WTC11 (cell line): ENCODE results near the gene NDUFB10. TPM values are rescaled to one million over a fixed set of nuclear protein-coding genes. Genes with fewer than 3 reads are reported as not detected.

Experiments
- ATF1 ChIP-seq: sonication (generic); formaldehyde crosslinking; IDR thresholded peaks from 2 replicates; pipeline ENCODE4 v1.8.1; 2023; ENCODE audit warnings: mild to moderate bottlenecking, moderate library complexity, missing genetic modification reagents
- EMX1 ChIP-seq: fragments of 250-450 bp; sonication (Bioruptor Pico); IDR thresholded peaks from 2 replicates; pipeline ENCODE4 v1.8.0; 2021; ENCODE audit warnings: mild to moderate bottlenecking
- GTF2I ChIP-seq: fragments of 250-450 bp; sonication (Bioruptor Pico); conservative IDR thresholded peaks from 2 replicates; pipeline ENCODE4 v1.4.0; 2021; ENCODE audit warnings: mild to moderate bottlenecking
- HMGA2 ChIP-seq: fragments of 250-450 bp; sonication (Bioruptor Pico); IDR thresholded peaks from 2 replicates; pipeline ENCODE4 v1.4.0; 2021; ENCODE audit warnings: mild to moderate bottlenecking, moderate library complexity
- SMAD4 ChIP-seq: sonication (generic); formaldehyde crosslinking; IDR thresholded peaks from 2 replicates; pipeline ENCODE4 v1.8.0; 2022; ENCODE audit warnings: mild to moderate bottlenecking, missing genetic modification reagents
- SP1 ChIP-seq: sonication (generic); formaldehyde crosslinking; conservative IDR thresholded peaks from 2 replicates; pipeline ENCODE4 v1.8.1; 2022; ENCODE audit warnings: missing genetic modification reagents
- ZBTB21 ChIP-seq: sonication (generic); formaldehyde crosslinking; IDR thresholded peaks from 2 replicates; pipeline ENCODE4 v1.8.1; 2023; ENCODE audit warnings: mild to moderate bottlenecking, missing genetic modification reagents, borderline replicate concordance
- ZNF232 ChIP-seq: sonication (generic); formaldehyde crosslinking; IDR thresholded peaks from 2 replicates; pipeline ENCODE4 v1.8.0; 2022; ENCODE audit warnings: mild to moderate bottlenecking, missing genetic modification reagents
- ZNF263 ChIP-seq: sonication (generic); formaldehyde crosslinking; IDR thresholded peaks from 2 replicates; pipeline ENCODE4 v1.8.1; 2022; ENCODE audit warnings: low read depth, mild to moderate bottlenecking, moderate library complexity, missing genetic modification reagents
- total RNA-seq: library from RNA; stranded (reverse); gene quantifications from 3 replicates; pipeline ENCODE4 v1.2.3, GENCODE V29; 2021
- TF ChIP-seq, protein P1 (sequence below): fragments of 250-450 bp; sonication (Bioruptor Pico); IDR thresholded peaks from 2 replicates; pipeline ENCODE4 v1.9.0; 2021; ENCODE audit warnings: mild to moderate bottlenecking, borderline replicate concordance
- TF ChIP-seq, protein P2 (sequence below): sonication (generic); formaldehyde crosslinking; IDR thresholded peaks from 2 replicates; pipeline ENCODE4 v1.8.1; 2022; ENCODE audit warnings: low read depth, missing genetic modification reagents, borderline replicate concordance
- TF ChIP-seq, protein P3 (sequence below): sonication (generic); formaldehyde crosslinking; IDR thresholded peaks from 2 replicates; pipeline ENCODE4 v1.8.0; 2022; ENCODE audit warnings: mild to moderate bottlenecking, missing genetic modification reagents
- TF ChIP-seq, protein P4 (sequence below): sonication (generic); formaldehyde crosslinking; IDR thresholded peaks from 2 replicates; pipeline ENCODE4 v1.8.1; 2023; ENCODE audit warnings: mild to moderate bottlenecking, moderate library complexity, missing genetic modification reagents
- TF ChIP-seq, protein P5 (sequence below): sonication (generic); formaldehyde crosslinking; IDR thresholded peaks from 2 replicates; pipeline ENCODE4 v1.8.1; 2022; ENCODE audit warnings: mild to moderate bottlenecking, moderate library complexity, missing genetic modification reagents
- TF ChIP-seq, protein P6 (sequence below): sonication (generic); formaldehyde crosslinking; IDR thresholded peaks from 2 replicates; pipeline ENCODE4 v1.8.0; 2022; ENCODE audit warnings: missing genetic modification reagents

Gene NDUFB10
- total RNA-seq, 1 experiment from 2014 or later = 228 TPM

DNA sequence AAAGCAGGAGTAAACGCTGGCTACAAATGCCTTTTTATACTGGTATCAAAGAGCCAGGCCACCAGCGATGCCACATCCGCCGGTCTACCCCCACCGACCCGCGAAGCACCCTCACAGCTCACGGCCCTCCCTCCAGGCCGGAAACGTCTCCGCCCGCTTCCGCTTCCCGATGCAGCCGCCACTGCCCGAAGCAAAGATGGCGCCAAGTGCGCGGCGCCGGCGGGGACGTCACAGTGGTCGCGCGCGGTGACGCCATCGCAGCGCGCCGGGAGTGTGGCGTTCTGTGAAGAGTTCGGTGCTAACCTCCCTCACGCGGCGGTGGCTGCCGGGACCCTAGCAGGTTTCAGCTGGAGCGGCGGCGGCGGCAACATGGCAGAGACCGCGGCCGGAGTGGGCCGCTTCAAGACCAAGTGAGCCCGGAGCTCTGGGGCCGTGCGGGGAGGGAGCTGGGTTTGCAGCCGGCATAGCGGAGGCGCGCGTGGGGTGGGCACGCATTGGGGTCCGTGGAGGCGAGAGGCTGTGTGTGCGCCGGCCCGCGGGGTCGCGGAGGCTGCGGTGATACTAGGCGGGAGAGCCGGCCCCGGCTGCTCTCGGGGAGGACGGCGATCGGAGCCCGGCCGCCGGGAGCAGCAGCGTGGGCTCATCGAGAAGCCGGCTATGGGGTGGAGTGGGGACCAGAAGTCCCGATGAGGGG lies 12.6 kb downstream of the NDUFB10 start, which contains the start of gene TBL3 (continued):
- TF ChIP-seq, protein P1, sequence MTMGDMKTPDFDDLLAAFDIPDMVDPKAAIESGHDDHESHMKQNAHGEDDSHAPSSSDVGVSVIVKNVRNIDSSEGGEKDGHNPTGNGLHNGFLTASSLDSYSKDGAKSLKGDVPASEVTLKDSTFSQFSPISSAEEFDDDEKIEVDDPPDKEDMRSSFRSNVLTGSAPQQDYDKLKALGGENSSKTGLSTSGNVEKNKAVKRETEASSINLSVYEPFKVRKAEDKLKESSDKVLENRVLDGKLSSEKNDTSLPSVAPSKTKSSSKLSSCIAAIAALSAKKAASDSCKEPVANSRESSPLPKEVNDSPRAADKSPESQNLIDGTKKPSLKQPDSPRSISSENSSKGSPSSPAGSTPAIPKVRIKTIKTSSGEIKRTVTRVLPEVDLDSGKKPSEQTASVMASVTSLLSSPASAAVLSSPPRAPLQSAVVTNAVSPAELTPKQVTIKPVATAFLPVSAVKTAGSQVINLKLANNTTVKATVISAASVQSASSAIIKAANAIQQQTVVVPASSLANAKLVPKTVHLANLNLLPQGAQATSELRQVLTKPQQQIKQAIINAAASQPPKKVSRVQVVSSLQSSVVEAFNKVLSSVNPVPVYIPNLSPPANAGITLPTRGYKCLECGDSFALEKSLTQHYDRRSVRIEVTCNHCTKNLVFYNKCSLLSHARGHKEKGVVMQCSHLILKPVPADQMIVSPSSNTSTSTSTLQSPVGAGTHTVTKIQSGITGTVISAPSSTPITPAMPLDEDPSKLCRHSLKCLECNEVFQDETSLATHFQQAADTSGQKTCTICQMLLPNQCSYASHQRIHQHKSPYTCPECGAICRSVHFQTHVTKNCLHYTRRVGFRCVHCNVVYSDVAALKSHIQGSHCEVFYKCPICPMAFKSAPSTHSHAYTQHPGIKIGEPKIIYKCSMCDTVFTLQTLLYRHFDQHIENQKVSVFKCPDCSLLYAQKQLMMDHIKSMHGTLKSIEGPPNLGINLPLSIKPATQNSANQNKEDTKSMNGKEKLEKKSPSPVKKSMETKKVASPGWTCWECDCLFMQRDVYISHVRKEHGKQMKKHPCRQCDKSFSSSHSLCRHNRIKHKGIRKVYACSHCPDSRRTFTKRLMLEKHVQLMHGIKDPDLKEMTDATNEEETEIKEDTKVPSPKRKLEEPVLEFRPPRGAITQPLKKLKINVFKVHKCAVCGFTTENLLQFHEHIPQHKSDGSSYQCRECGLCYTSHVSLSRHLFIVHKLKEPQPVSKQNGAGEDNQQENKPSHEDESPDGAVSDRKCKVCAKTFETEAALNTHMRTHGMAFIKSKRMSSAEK (CRISPR knock-in tag) = no peak
- TF ChIP-seq, protein P2, sequence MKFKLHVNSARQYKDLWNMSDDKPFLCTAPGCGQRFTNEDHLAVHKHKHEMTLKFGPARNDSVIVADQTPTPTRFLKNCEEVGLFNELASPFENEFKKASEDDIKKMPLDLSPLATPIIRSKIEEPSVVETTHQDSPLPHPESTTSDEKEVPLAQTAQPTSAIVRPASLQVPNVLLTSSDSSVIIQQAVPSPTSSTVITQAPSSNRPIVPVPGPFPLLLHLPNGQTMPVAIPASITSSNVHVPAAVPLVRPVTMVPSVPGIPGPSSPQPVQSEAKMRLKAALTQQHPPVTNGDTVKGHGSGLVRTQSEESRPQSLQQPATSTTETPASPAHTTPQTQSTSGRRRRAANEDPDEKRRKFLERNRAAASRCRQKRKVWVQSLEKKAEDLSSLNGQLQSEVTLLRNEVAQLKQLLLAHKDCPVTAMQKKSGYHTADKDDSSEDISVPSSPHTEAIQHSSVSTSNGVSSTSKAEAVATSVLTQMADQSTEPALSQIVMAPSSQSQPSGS (CRISPR knock-in tag) = 0 out of 2 replicates have a peak, but pooled peaks have one; percentile 12
- TF ChIP-seq, protein P3, sequence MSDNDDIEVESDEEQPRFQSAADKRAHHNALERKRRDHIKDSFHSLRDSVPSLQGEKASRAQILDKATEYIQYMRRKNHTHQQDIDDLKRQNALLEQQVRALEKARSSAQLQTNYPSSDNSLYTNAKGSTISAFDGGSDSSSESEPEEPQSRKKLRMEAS (CRISPR knock-in tag) = peak; percentile 93
- TF ChIP-seq, protein P4, sequence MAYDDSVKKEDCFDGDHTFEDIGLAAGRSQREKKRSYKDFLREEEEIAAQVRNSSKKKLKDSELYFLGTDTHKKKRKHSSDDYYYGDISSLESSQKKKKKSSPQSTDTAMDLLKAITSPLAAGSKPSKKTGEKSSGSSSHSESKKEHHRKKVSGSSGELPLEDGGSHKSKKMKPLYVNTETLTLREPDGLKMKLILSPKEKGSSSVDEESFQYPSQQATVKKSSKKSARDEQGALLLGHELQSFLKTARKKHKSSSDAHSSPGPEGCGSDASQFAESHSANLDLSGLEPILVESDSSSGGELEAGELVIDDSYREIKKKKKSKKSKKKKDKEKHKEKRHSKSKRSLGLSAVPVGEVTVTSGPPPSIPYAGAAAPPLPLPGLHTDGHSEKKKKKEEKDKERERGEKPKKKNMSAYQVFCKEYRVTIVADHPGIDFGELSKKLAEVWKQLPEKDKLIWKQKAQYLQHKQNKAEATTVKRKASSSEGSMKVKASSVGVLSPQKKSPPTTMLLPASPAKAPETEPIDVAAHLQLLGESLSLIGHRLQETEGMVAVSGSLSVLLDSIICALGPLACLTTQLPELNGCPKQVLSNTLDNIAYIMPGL (CRISPR knock-in tag) = peak; percentile 92
- TF ChIP-seq SMAD4 (CRISPR knock-in tag) (peak; percentile 75; the same call in 1 of the 2 replicates), ZNF263 (CRISPR knock-in tag) (0 out of 2 replicates have a peak, but pooled peaks have one; percentile 16), SP1 (peak; percentile 99), ZNF232 (peak; percentile 90), ATF1 (peak; percentile 100; the same call in 1 of the 2 replicates), ZBTB21 (CRISPR knock-in tag) (peak; percentile 93; the same call in 1 of the 2 replicates), GTF2I (CRISPR knock-in tag) (no peak), EMX1 (CRISPR knock-in tag) (no peak), HMGA2 (CRISPR knock-in tag) (no peak)
- TF ChIP-seq, protein P5, sequence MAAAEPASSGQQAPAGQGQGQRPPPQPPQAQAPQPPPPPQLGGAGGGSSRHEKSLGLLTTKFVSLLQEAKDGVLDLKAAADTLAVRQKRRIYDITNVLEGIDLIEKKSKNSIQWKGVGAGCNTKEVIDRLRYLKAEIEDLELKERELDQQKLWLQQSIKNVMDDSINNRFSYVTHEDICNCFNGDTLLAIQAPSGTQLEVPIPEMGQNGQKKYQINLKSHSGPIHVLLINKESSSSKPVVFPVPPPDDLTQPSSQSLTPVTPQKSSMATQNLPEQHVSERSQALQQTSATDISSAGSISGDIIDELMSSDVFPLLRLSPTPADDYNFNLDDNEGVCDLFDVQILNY (CRISPR knock-in tag) = peak; percentile 94
- TF ChIP-seq, protein P6, sequence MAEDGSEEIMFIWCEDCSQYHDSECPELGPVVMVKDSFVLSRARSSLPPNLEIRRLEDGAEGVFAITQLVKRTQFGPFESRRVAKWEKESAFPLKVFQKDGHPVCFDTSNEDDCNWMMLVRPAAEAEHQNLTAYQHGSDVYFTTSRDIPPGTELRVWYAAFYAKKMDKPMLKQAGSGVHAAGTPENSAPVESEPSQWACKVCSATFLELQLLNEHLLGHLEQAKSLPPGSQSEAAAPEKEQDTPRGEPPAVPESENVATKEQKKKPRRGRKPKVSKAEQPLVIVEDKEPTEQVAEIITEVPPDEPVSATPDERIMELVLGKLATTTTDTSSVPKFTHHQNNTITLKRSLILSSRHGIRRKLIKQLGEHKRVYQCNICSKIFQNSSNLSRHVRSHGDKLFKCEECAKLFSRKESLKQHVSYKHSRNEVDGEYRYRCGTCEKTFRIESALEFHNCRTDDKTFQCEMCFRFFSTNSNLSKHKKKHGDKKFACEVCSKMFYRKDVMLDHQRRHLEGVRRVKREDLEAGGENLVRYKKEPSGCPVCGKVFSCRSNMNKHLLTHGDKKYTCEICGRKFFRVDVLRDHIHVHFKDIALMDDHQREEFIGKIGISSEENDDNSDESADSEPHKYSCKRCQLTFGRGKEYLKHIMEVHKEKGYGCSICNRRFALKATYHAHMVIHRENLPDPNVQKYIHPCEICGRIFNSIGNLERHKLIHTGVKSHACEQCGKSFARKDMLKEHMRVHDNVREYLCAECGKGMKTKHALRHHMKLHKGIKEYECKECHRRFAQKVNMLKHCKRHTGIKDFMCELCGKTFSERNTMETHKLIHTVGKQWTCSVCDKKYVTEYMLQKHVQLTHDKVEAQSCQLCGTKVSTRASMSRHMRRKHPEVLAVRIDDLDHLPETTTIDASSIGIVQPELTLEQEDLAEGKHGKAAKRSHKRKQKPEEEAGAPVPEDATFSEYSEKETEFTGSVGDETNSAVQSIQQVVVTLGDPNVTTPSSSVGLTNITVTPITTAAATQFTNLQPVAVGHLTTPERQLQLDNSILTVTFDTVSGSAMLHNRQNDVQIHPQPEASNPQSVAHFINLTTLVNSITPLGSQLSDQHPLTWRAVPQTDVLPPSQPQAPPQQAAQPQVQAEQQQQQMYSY = no peak
